Cardiac muscle cell (in vitro differentiated cells and primary cell): ENCODE measurements around the gene TNNI2. TPM values are rescaled to one million over a fixed set of nuclear protein-coding genes. Genes with fewer than 3 reads are reported as not detected.

Experiments
- DNase-seq, 2 donors: peaks; one replicate each; pipeline versions ENCODE4 v3.0.0 to v3.0.0-alpha.2; 2010 to 2017; ENCODE audit warnings: low read depth in 1 of 2, low spot score in 1 of 2
- H3K27ac ChIP-seq: fragments of 200-600 bp; sonication (generic); 2 replicates; pipeline ENCODE4 v1.5.1; 2016
- H3K27me3 ChIP-seq: fragments of 200-600 bp; sonication (generic); 2 replicates; pipeline ENCODE4 v1.6.0; 2016; ENCODE audit warnings: control low read depth
- H3K36me3 ChIP-seq: fragments of 200-600 bp; sonication (generic); 2 replicates; pipeline ENCODE4 v1.5.1; 2016; ENCODE audit warnings: control low read depth
- H3K4me1 ChIP-seq: fragments of 200-600 bp; sonication (generic); 2 replicates; pipeline ENCODE4 v1.8.1; 2017; ENCODE audit warnings: low read depth, mild to moderate bottlenecking, mixed run types
- H3K4me3 ChIP-seq: fragments of 200-600 bp; sonication (generic); 2 replicates; pipeline ENCODE4 v1.5.1; 2016; ENCODE audit warnings: mild to moderate bottlenecking
- H3K9me3 ChIP-seq: fragments of 200-600 bp; sonication (generic); 2 replicates; pipeline ENCODE4 v1.5.1; 2017; ENCODE audit warnings: low read depth, mild to moderate bottlenecking, control low read depth
- CTCF ChIP-seq: IDR thresholded peaks from 2 replicates; pipeline ENCODE4 v1.5.1; 2012; ENCODE audit warnings: low read depth, mild to moderate bottlenecking, low read length
- polyA plus RNA-seq: library from polyadenylated mRNA; unstranded; fragments of >200 nt; fragmentation: Nextera tagmentation; extraction: Ambion mirVana; gene quantifications from 2 replicates; pipeline ENCODE4 v1.2.1, GENCODE V29; 2016
- total RNA-seq: library from RNA; depleted of rRNA; stranded (reverse); fragments of >200 nt; gene quantifications from 2 replicates; pipeline ENCODE4 v1.2.3, GENCODE V29; 2016

The TNNI2 gene
- total and polyA plus RNA-seq, 2 experiments from 2014 or later = 2.5 to 3.9 TPM

GRCh38 chr11:1815751-1816150 lies 23.0 kb upstream of the TNNI2 start:
- peaks cover 2% of the 10 kb centered on the region for H3K4me1 ChIP-seq
- H3K27me3 ChIP-seq = no peaks in the 10 kb centered on the region
- no peaks in the 10 kb centered on the region for H3K9me3 ChIP-seq
- no peak for TF ChIP-seq CTCF
- DNase-seq = no peak
- H3K36me3 ChIP-seq = no peaks in the 10 kb centered on the region
- H3K4me3 ChIP-seq = no peak overlapping the region
- no peak overlapping the region for H3K27ac ChIP-seq

GRCh38 chr11:1817000-1817399 lies 21.8 kb upstream of the TNNI2 start:
- DNase-seq = no peak
- H3K4me1 ChIP-seq = no peaks in the 10 kb centered on the region
- H3K27me3 ChIP-seq = no peaks in the 10 kb centered on the region
- no peaks in the 10 kb centered on the region for H3K36me3 ChIP-seq
- no peaks in the 10 kb centered on the region for H3K9me3 ChIP-seq
- no peak for TF ChIP-seq CTCF
- no peak overlapping the region for H3K27ac ChIP-seq
- H3K4me3 ChIP-seq = no peak overlapping the region

- Histone ChIP-seq H3K27me3 (no peaks in the 10 kb centered on the region), H3K36me3 (no peaks in the 10 kb centered on the region), H3K27ac (no peak overlapping the region), H3K4me1 (no peaks in the 10 kb centered on the region), H3K4me3 (no peak overlapping the region), H3K9me3 (no peaks in the 10 kb centered on the region)
- no peak for DNase-seq
- no peak for TF ChIP-seq CTCF
Measured at GRCh38 chr11:1817511-1817910, 21.3 kb upstream of the TNNI2 start.

- H3K36me3 ChIP-seq = no peaks in the 10 kb centered on the region
Measured at GRCh38 chr11:1819074-1819473, 19.7 kb upstream of the TNNI2 start.

GRCh38 chr11:1820463-1821325 lies 18.1 kb upstream of the TNNI2 start:
- no peak overlapping the region for H3K27ac ChIP-seq
- DNase-seq = peak in 1 of 2 donors; percentile 68
- H3K9me3 ChIP-seq = no peaks in the 10 kb centered on the region
- no peak for TF ChIP-seq CTCF
- H3K4me1 ChIP-seq = no peaks in the 10 kb centered on the region
- H3K4me3 ChIP-seq = no peak overlapping the region
- no peaks in the 10 kb centered on the region for H3K36me3 ChIP-seq
- H3K27me3 ChIP-seq = no peaks in the 10 kb centered on the region

More at GRCh38 chr11:1819074-1819473, 19.7 kb upstream of the TNNI2 start:
- no peak overlapping the region for H3K27ac ChIP-seq
- H3K9me3 ChIP-seq = no peaks in the 10 kb centered on the region
- H3K4me3 ChIP-seq = no peak overlapping the region
- H3K4me1 ChIP-seq = no peaks in the 10 kb centered on the region
- DNase-seq = no peak
- no peak for TF ChIP-seq CTCF
- H3K27me3 ChIP-seq = no peaks in the 10 kb centered on the region
